ENCODE results near the gene TRIM23. TPM values are rescaled to one million over a fixed set of nuclear protein-coding genes. Genes with fewer than 3 reads are reported as not detected.
"Not testable (repeated sequence)": the region's sequence is repeated elsewhere in the genome, so short reads cannot be mapped to it uniquely, and the experiment has no call there.

TRIM23 gene
- polyA plus RNA-seq, 1 experiment, result 13.8 TPM

- CTCF ChIA-PET, result no interaction called here
- Histone ChIP-seq H3K4me3 (ENCODE audit: low read depth, low read length) (no peak overlapping the region), H3K9me3 (ENCODE audit: control insufficient read depth, insufficient read depth, low read length) (no peaks in the 10 kb centered on the region), H3K27me3 (ENCODE audit: control insufficient read depth, insufficient read depth, low read length) (no peaks in the 10 kb centered on the region), H3K27ac (ENCODE audit: low read depth, low read length) (no peak overlapping the region)
- no peak for DNase-seq (ENCODE audit: low read depth, low spot score)
- no peak for TF ChIP-seq CTCF (IDR thresholded peaks at IDR 0.05; ENCODE audit: low read depth, low read length)
- POLR2A ChIA-PET, result interaction anchor here (0.6 kb wide), 1 partner anchor 939 kb away, joined by 3 read pairs; no protein-coding TSS in a partner anchor
These were observed 11.7 kb downstream of the TRIM23 start for GRCh38 chr5:65612298-65612907.

GRCh38 chr5:65611524-65611923, 12.6 kb downstream of the TRIM23 start:
- Histone ChIP-seq H3K9me3 (ENCODE audit: control insufficient read depth, insufficient read depth, low read length) (no peaks in the 10 kb centered on the region), H3K27me3 (ENCODE audit: control insufficient read depth, insufficient read depth, low read length) (no peaks in the 10 kb centered on the region), H3K27ac (ENCODE audit: low read depth, low read length) (no peak overlapping the region), H3K4me3 (ENCODE audit: low read depth, low read length) (no peak overlapping the region)
- DNase-seq (ENCODE audit: low read depth, low spot score), result no peak
- ChIA-PET POLR2A (no interaction called here), CTCF (no interaction called here)
- no peak for TF ChIP-seq CTCF (IDR thresholded peaks at IDR 0.05; ENCODE audit: low read depth, low read length)

GRCh38 chr5:65601761-65602160, 22.4 kb downstream of the TRIM23 start:
- H3K4me3 ChIP-seq (ENCODE audit: low read depth, low read length); POLR2A ChIA-PET; DNase-seq (ENCODE audit: low read depth, low spot score); H3K27me3 ChIP-seq (ENCODE audit: control insufficient read depth, insufficient read depth, low read length); CTCF ChIA-PET; H3K9me3 ChIP-seq (ENCODE audit: control insufficient read depth, insufficient read depth, low read length); H3K27ac ChIP-seq (ENCODE audit: low read depth, low read length): not testable (repeated sequence)

GRCh38 chr5:65588694-65589093, 35.4 kb downstream of the TRIM23 start:
- H3K9me3 ChIP-seq (ENCODE audit: control insufficient read depth, insufficient read depth, low read length), result no peaks in the 10 kb centered on the region
- no peaks in the 10 kb centered on the region for H3K27me3 ChIP-seq (ENCODE audit: control insufficient read depth, insufficient read depth, low read length)
- no peak overlapping the region for H3K27ac ChIP-seq (ENCODE audit: low read depth, low read length)
- TF ChIP-seq CTCF (IDR thresholded peaks at IDR 0.05; ENCODE audit: low read depth, low read length), result no peak
- H3K4me3 ChIP-seq (ENCODE audit: low read depth, low read length), result no peak overlapping the region
- DNase-seq (ENCODE audit: low read depth, low spot score), result no peak
- ChIA-PET CTCF (interaction anchor here (0.8 to 2.0 kb wide), 2 partner anchors 778 to 954 kb away, joined by 3 to 9 read pairs; no protein-coding TSS in a partner anchor), POLR2A (no interaction called here)

- peak; percentile 4 for DNase-seq (ENCODE audit: low read depth, low spot score)
- no peak overlapping the region for H3K27ac ChIP-seq (ENCODE audit: low read depth, low read length)
- CTCF ChIA-PET, result no interaction called here
- no peaks in the 10 kb centered on the region for H3K27me3 ChIP-seq (ENCODE audit: control insufficient read depth, insufficient read depth, low read length)
- no peak for TF ChIP-seq CTCF (IDR thresholded peaks at IDR 0.05; ENCODE audit: low read depth, low read length)
- H3K4me3 ChIP-seq (ENCODE audit: low read depth, low read length), result no peak overlapping the region
- no peaks in the 10 kb centered on the region for H3K9me3 ChIP-seq (ENCODE audit: control insufficient read depth, insufficient read depth, low read length)
- POLR2A ChIA-PET, result no interaction called here
These were observed 47.0 kb downstream of the TRIM23 start for GRCh38 chr5:65577141-65577540.
